Heart left ventricle (tissue), 16 donors: ENCODE results near the gene SLIT3. TPM values are rescaled to one million over a fixed set of nuclear protein-coding genes. Genes with fewer than 3 reads are reported as not detected.

Experiments used
- ATAC-seq, 4 donors: fragments of 200-7000 bp; cut with Tn5 transposase; one replicate each; pipeline ENCODE4 v1.9.1; 2020 to 2022; ENCODE audit warnings: moderate library complexity in 4 of 4, mild to moderate bottlenecking in 3 of 4, moderate number of reproducible peaks in 1 of 4
- DNase-seq, 5 donors: peaks; one replicate each; pipeline ENCODE4 v3.0.0-alpha.2; 2020
- H3K27ac ChIP-seq, 12 donors: fragments of 200-600 bp; sonication (generic) in 4 of 12; one replicate each; pipeline versions ENCODE4 v1.5.0 to v1.8.0; 2016 to 2022; ENCODE audit warnings: mild to moderate bottlenecking in 2 of 12
- H3K27me3 ChIP-seq, 9 donors: fragments of 200-600 bp; sonication (generic) in 2 of 9; one replicate each; pipeline versions ENCODE4 v1.5.1 to v1.8.0; 2016 to 2022; ENCODE audit warnings: mild to moderate bottlenecking in 3 of 9
- H3K36me3 ChIP-seq, 9 donors: fragments of 200-600 bp; sonication (generic) in 2 of 9; one replicate each; pipeline versions ENCODE4 v1.5.0 to v1.8.0; 2018 to 2022; ENCODE audit warnings: mild to moderate bottlenecking in 2 of 9
- H3K4me1 ChIP-seq, 12 donors: fragments of 200-600 bp; sonication (generic) in 4 of 12; one replicate each; pipeline versions ENCODE4 v1.5.0 to v1.8.0; 2016 to 2022; ENCODE audit warnings: mild to moderate bottlenecking in 3 of 12
- H3K4me3 ChIP-seq, 12 donors: fragments of 200-600 bp; sonication (generic) in 4 of 12; one replicate each; pipeline versions ENCODE4 v1.5.0 to v1.8.0; 2017 to 2022; ENCODE audit warnings: mild to moderate bottlenecking in 9 of 12, moderate library complexity in 4 of 12
- H3K9me3 ChIP-seq, 12 donors: fragments of 200-600 bp; sonication (generic) in 4 of 12; one replicate each; pipeline versions ENCODE4 v1.5.0 to v1.8.0; 2016 to 2022; ENCODE audit warnings: mild to moderate bottlenecking in 1 of 12
- CTCF ChIP-seq, 12 donors: fragments of 200-600 bp; sonication (generic) in 4 of 12; IDR thresholded peaks; one replicate each; pipeline versions ENCODE4 v1.5.0 to v1.8.0; 2018 to 2022; ENCODE audit warnings: antibody characterized with exemption in 12 of 12, mild to moderate bottlenecking in 5 of 12
- POLR2A ChIP-seq, 2 donors: fragments of 450-650 bp; IDR thresholded peaks; one replicate each; pipeline ENCODE4 v1.6.1; 2017; ENCODE audit warnings: antibody characterized with exemption in 2 of 2, mild to moderate bottlenecking in 2 of 2, moderate library complexity in 2 of 2
- WGBS, 4 donors: extraction: QIAGEN DNeasy Blood & Tissue Kit in 2 of 4; methylation state at CpG; one replicate each; pipeline versions ENCODE4 v1.1.5 to v1.1.7; 2013 to 2018; 5-methylcytosine and 5-hydroxymethylcytosine counted together
- intact Hi-C, 10 donors: fragments of 100-400 bp; cut with DNase I; formaldehyde crosslinking; loops; one replicate each; pipeline versions ENCODE4 v1.11.1 to v1.14.2; 2022
- polyA plus RNA-seq, 2 donors: library from polyadenylated mRNA; stranded (reverse); fragments of 200-250 nt; gene quantifications; one replicate each; pipeline ENCODE4 v1.2.3, GENCODE V29; 2013
- total RNA-seq, 9 donors: library from RNA; depleted of rRNA in 2 of 9; stranded (reverse); fragments of >200 nt in 2 of 9; fragmentation: NEBNext Ultra II Directional in 3 of 9; extraction: Animal tissue kit (Norgen Biotek cat#: 25700) in 3 of 9; gene quantifications; one replicate each; pipeline versions ENCODE4 v1.1.0 to v1.2.4, GENCODE V29; 2016 to 2023
- donor health status: ischemic (EF 13 %, LVEDD 7.1; RV severe dilation, severe dysfunction).
- donor health status: healthy with polysubstance abuse.
- donor health status: DM: no; HTN: yes; CAD: no.
- donor health status: DM: no; HTN: no; CAD: no.
- donor health status: ischemic (EF 25% LVEDD 6.9; RV normal size, moderate dysfunction).
- donor health status: ischemic (EF 25% LVEDD 5.7; RV mildly dilated, moderate dysfunction).
- donor health status: healthy.
- donor health status: DM: yes; HTN: yes; CAD: no.
- donor health status: ischemic (EF 35%, LVEDD 5.7; RV mildly dilated, moderate dysfunction).
- donor health status: nonischemic (EF 11% LVEDD 7.7; RV severe dilation, severe dysfunction).
- donor health status: DM: yes; HTN: yes; CAD: no.
- donor health status: PGD.
- donor health status: ischemic (EF 29% LVEDD 5.4; RV normal size, mild dysfunction).
- donor health status: nonischemic (EF 23%, LVEDD 6.1; RV moderate dilation, normal function).

Gene SLIT3
- total and polyA plus RNA-seq, 11 donors: 2.3 to 40.3 (median 14.4) TPM

GRCh38 chr5:168929656-168930055, 371.3 kb downstream of the SLIT3 start:
- intact Hi-C loops: no loop called here
- ATAC-seq (no peak), DNase-seq (no peak)
- 79 to 90% (median 87%) methylated on average over 7 of the region's 7 CpGs for WGBS, 4 donors
- no peaks in the 10 kb centered on the region for H3K9me3 ChIP-seq
- peaks cover 0 to 2% (median 0%) of the 10 kb centered on the region in 9 donors for H3K27me3 ChIP-seq
- H3K4me3 ChIP-seq: no peak overlapping the region
- H3K4me1 ChIP-seq: peaks cover 0 to 15% (median 0%) of the 10 kb centered on the region in 12 donors
- H3K27ac ChIP-seq: no peak overlapping the region
- no peaks in the 10 kb centered on the region for H3K36me3 ChIP-seq
- TF ChIP-seq CTCF (IDR thresholded peaks at IDR 0.05) (no peak), POLR2A (IDR thresholded peaks at IDR 0.05) (no peak)

GRCh38 chr5:168925160-168925559, 375.8 kb downstream of the SLIT3 start:
- Histone ChIP-seq H3K4me3 (no peak overlapping the region), H3K4me1 (peaks cover 0 to under 1% (median 0%) of the 10 kb centered on the region in 12 donors), H3K27me3 (peaks cover 0 to 13% (median 0%) of the 10 kb centered on the region in 9 donors), H3K36me3 (no peaks in the 10 kb centered on the region), H3K9me3 (no peaks in the 10 kb centered on the region), H3K27ac (no peak overlapping the region)
- WGBS, 4 donors: 72 to 89% (median 82%) methylated on average over 2 to 3 of the region's 3 CpGs
- TF ChIP-seq POLR2A (IDR thresholded peaks at IDR 0.05) (no peak), CTCF (IDR thresholded peaks at IDR 0.05) (no peak)
- no peak for ATAC-seq
- intact Hi-C loops: no loop called here
- DNase-seq: no peak

- Histone ChIP-seq H3K36me3 (no peaks in the 10 kb centered on the region), H3K9me3 (no peaks in the 10 kb centered on the region), H3K27me3 (peaks cover 0 to 13% (median 0%) of the 10 kb centered on the region in 9 donors), H3K27ac (no peak overlapping the region), H3K4me3 (no peak overlapping the region), H3K4me1 (peaks cover 0 to 3% (median 0%) of the 10 kb centered on the region in 12 donors)
- no peak for DNase-seq
- TF ChIP-seq CTCF (IDR thresholded peaks at IDR 0.05) (no peak), POLR2A (IDR thresholded peaks at IDR 0.05) (no peak)
- intact Hi-C loops: no loop called here
- 88 to 93% (median 92%) methylated on average over 7 of the region's 7 CpGs for WGBS, 4 donors
- ATAC-seq: no peak
Observed at GRCh38 chr5:168921147-168921866, 379.6 kb downstream of the SLIT3 start.

- WGBS, 4 donors: 57 to 69% (median 62%) methylated on average over 14 of the region's 14 CpGs
- intact Hi-C loops: no loop called here
- no peak for ATAC-seq
Observed at GRCh38 chr5:168920019-168920810, 380.7 kb downstream of the SLIT3 start.

More at GRCh38 chr5:168920019-168920810, 380.7 kb downstream of the SLIT3 start:
- TF ChIP-seq POLR2A (IDR thresholded peaks at IDR 0.05): no peak
- TF ChIP-seq CTCF (IDR thresholded peaks at IDR 0.05): no peak
- no peak for DNase-seq
- Histone ChIP-seq H3K4me1 (peaks cover 0 to 5% (median 0%) of the 10 kb centered on the region in 12 donors), H3K36me3 (no peaks in the 10 kb centered on the region), H3K9me3 (no peaks in the 10 kb centered on the region), H3K27me3 (peaks cover 0 to 13% (median 0%) of the 10 kb centered on the region in 9 donors), H3K27ac (no peak overlapping the region), H3K4me3 (no peak overlapping the region)
